ENCODE data around the gene RIMS1. TPM values are rescaled to one million over a fixed set of nuclear protein-coding genes. Genes with fewer than 3 reads are reported as not detected.

The RIMS1 gene
- total RNA-seq, 1 donor from 2014 or later: 0.17 TPM

GRCh38 chr6:72246926-72247325 is 360.6 kb downstream of the RIMS1 start:
- peak; percentile 17 for TF ChIP-seq CTCF (conservative IDR thresholded peaks at IDR 0.05; ENCODE audit: low read depth, low read length)
- no peak overlapping the region for H3K4me3 ChIP-seq (ENCODE audit: low read depth, low read length)
- DNase-seq (ENCODE audit: low read depth): no peak

GRCh38 chr6:72248621-72249020 is 362.3 kb downstream of the RIMS1 start:
- no peak overlapping the region for H3K4me3 ChIP-seq (ENCODE audit: low read depth, low read length)
- no peak for TF ChIP-seq CTCF (conservative IDR thresholded peaks at IDR 0.05; ENCODE audit: low read depth, low read length)
- no peak for DNase-seq (ENCODE audit: low read depth)

GRCh38 chr6:72250664-72251063 is 364.3 kb downstream of the RIMS1 start:
- TF ChIP-seq CTCF (conservative IDR thresholded peaks at IDR 0.05; ENCODE audit: low read depth, low read length): no peak
- H3K4me3 ChIP-seq (ENCODE audit: low read depth, low read length): no peak overlapping the region
- DNase-seq (ENCODE audit: low read depth): no peak

- DNase-seq (ENCODE audit: low read depth): no peak
- H3K4me3 ChIP-seq (ENCODE audit: low read depth, low read length): no peak overlapping the region
- no peak for TF ChIP-seq CTCF (conservative IDR thresholded peaks at IDR 0.05; ENCODE audit: low read depth, low read length)
These were observed 374.1 kb downstream of the RIMS1 start for GRCh38 chr6:72260489-72260888.

- no peak for TF ChIP-seq CTCF (conservative IDR thresholded peaks at IDR 0.05; ENCODE audit: low read depth, low read length)
- DNase-seq (ENCODE audit: low read depth): no peak
- no peak overlapping the region for H3K4me3 ChIP-seq (ENCODE audit: low read depth, low read length)
These were observed 375.2 kb downstream of the RIMS1 start for GRCh38 chr6:72261554-72261953.

- TF ChIP-seq CTCF (conservative IDR thresholded peaks at IDR 0.05; ENCODE audit: low read depth, low read length): no peak
- DNase-seq (ENCODE audit: low read depth): no peak
- H3K4me3 ChIP-seq (ENCODE audit: low read depth, low read length): no peak overlapping the region
These were observed 375.9 kb downstream of the RIMS1 start for GRCh38 chr6:72262254-72262653.

GRCh38 chr6:72267470-72267869 is 381.1 kb downstream of the RIMS1 start:
- no peak for DNase-seq (ENCODE audit: low read depth)
- H3K4me3 ChIP-seq (ENCODE audit: low read depth, low read length): no peak overlapping the region
- no peak for TF ChIP-seq CTCF (conservative IDR thresholded peaks at IDR 0.05; ENCODE audit: low read depth, low read length)

Measured in epithelial cell of proximal tubule (primary cell).